HepG2 (cell line): Measurements from ENCODE around the gene HACD2. TPM values are rescaled to one million over a fixed set of nuclear protein-coding genes. Genes with fewer than 3 reads are reported as not detected.

Experiments
- CREM ChIP-seq, 2 experiments: sonication (generic) in 1 of 2; formaldehyde crosslinking in 1 of 2; IDR thresholded peaks; 2 replicates each; pipeline versions ENCODE4 v1.4.0 to v1.6.1; 2016 to 2020; ENCODE audit warnings: antibody characterized with exemption in 1 of 2, mild to moderate bottlenecking in 1 of 2, missing genetic modification reagents in 1 of 2
- MIER3 ChIP-seq: IDR thresholded peaks from 2 replicates; pipeline ENCODE4 v1.6.1; 2016; ENCODE audit warnings: missing compliant biosample characterization, borderline replicate concordance
- MXD4 ChIP-seq: IDR thresholded peaks from 2 replicates; pipeline ENCODE4 v1.6.1; 2016; ENCODE audit warnings: mild to moderate bottlenecking, missing biosample characterization, missing genetic modification reagents
- NFRKB ChIP-seq: fragments of 450-650 bp; IDR thresholded peaks from 2 replicates; pipeline ENCODE4 v1.6.1; 2017
- PHF20 ChIP-seq: sonication (generic); formaldehyde crosslinking; IDR thresholded peaks from 2 replicates; pipeline ENCODE4 v1.5.0; 2020; ENCODE audit warnings: mild to moderate bottlenecking, missing genetic modification reagents
- RELA ChIP-seq: sonication (generic); formaldehyde crosslinking; IDR thresholded peaks from 2 replicates; pipeline ENCODE4 v1.4.0; 2020; ENCODE audit warnings: missing genetic modification reagents
- SAP130 ChIP-seq: IDR thresholded peaks from 2 replicates; pipeline ENCODE4 v1.6.1; 2016; ENCODE audit warnings: low read depth
- SMARCE1 ChIP-seq: fragments of 450-650 bp; IDR thresholded peaks from 2 replicates; pipeline ENCODE4 v1.6.1; 2017; ENCODE audit warnings: borderline replicate concordance
- TARDBP ChIP-seq: sonication (generic); formaldehyde crosslinking; IDR thresholded peaks from 2 replicates; pipeline ENCODE4 v1.8.0; 2022; ENCODE audit warnings: mild to moderate bottlenecking, missing genetic modification reagents
- U2AF1 ChIP-seq: fragments of 200-400 bp; formaldehyde crosslinking; optimal IDR thresholded peaks from 2 replicates; pipeline ENCODE3; 2017; ENCODE audit warnings: mild to moderate bottlenecking, low read depth, low read length
- ZBTB21 ChIP-seq: sonication (generic); formaldehyde crosslinking; IDR thresholded peaks from 2 replicates; pipeline ENCODE4 v1.4.0; 2020; ENCODE audit warnings: missing genetic modification reagents
- ZBTB3 ChIP-seq: sonication (generic); formaldehyde crosslinking; IDR thresholded peaks from 2 replicates; pipeline ENCODE4 v1.4.0; 2020; ENCODE audit warnings: low read depth, mild to moderate bottlenecking, moderate library complexity, missing genetic modification reagents, borderline replicate concordance
- ZNF138 ChIP-seq: sonication (generic); formaldehyde crosslinking; IDR thresholded peaks from 2 replicates; pipeline ENCODE4 v1.5.0; 2020; ENCODE audit warnings: mild to moderate bottlenecking, low read depth, missing genetic modification reagents
- ZNF251 ChIP-seq: sonication (generic); formaldehyde crosslinking; IDR thresholded peaks from 2 replicates; pipeline ENCODE4 v1.9.0; 2021; ENCODE audit warnings: mild to moderate bottlenecking, missing genetic modification reagents
- ZNF292 ChIP-seq: sonication (generic); formaldehyde crosslinking; IDR thresholded peaks from 2 replicates; pipeline ENCODE4 v1.8.1; 2022; ENCODE audit warnings: mild to moderate bottlenecking, low read depth, missing genetic modification reagents, borderline replicate concordance
- ZNF468 ChIP-seq: sonication (generic); formaldehyde crosslinking; IDR thresholded peaks from 2 replicates; pipeline ENCODE4 v1.8.0; 2022; ENCODE audit warnings: mild to moderate bottlenecking, moderate library complexity, missing genetic modification reagents
- ZNF607 ChIP-seq: sonication (generic); formaldehyde crosslinking; IDR thresholded peaks from 2 replicates; pipeline ENCODE4 v1.5.1; 2020; ENCODE audit warnings: missing genetic modification reagents, mild to moderate bottlenecking, borderline replicate concordance
- ZNF746 ChIP-seq: sonication (generic); formaldehyde crosslinking; IDR thresholded peaks from 2 replicates; pipeline ENCODE4 v1.8.0; 2022; ENCODE audit warnings: mild to moderate bottlenecking, missing genetic modification reagents
- ZNF883 ChIP-seq: sonication (generic); formaldehyde crosslinking; IDR thresholded peaks from 2 replicates; pipeline ENCODE4 v1.5.1; 2020; ENCODE audit warnings: mild to moderate bottlenecking, missing genetic modification reagents; ENCODE audit errors: not compliant biosample characterization
- polyA plus RNA-seq, 8 experiments: library from polyadenylated mRNA; depleted of rRNA in 3 of 8; stranded (reverse) in 7 of 8; unstranded in 1 of 8; fragments of >200 nt; fragmentation: Illumina TruSeq in 4 of 8; extraction: Trizol in 4 of 8; gene quantifications; 2 replicates each; pipeline versions ENCODE4 v1.2.1 to v1.2.3, GENCODE V29; 2011 to 2016; ENCODE audit warnings: low read depth in 4 of 8, missing spikeins in 1 of 8, mixed read lengths in 1 of 8; ENCODE audit not compliant: insufficient read depth in 1 of 8
- total RNA-seq, 5 experiments: library from RNA; depleted of rRNA; stranded (reverse); fragments of >200 nt; fragmentation: Illumina TruSeq; extraction: Trizol; gene quantifications; 2 replicates each; pipeline ENCODE4 v1.2.3, GENCODE V29; 2016; ENCODE audit warnings: low read depth in 1 of 5
- TF ChIP-seq, protein P1 (sequence below): sonication (generic); formaldehyde crosslinking; IDR thresholded peaks from 2 replicates; pipeline ENCODE4 v1.8.0; 2022; ENCODE audit warnings: mild to moderate bottlenecking, missing genetic modification reagents, borderline replicate concordance
- TF ChIP-seq, protein P2 (sequence below): sonication (generic); formaldehyde crosslinking; IDR thresholded peaks from 2 replicates; pipeline ENCODE4 v1.8.1; 2023; ENCODE audit warnings: mild to moderate bottlenecking, missing genetic modification reagents
- TF ChIP-seq, protein P3 (sequence below): sonication (generic); formaldehyde crosslinking; IDR thresholded peaks from 2 replicates; pipeline ENCODE4 v1.8.1; 2023; ENCODE audit warnings: mild to moderate bottlenecking, inconsistent platforms, moderate library complexity, missing genetic modification reagents, borderline replicate concordance
- TF ChIP-seq, protein P4 (sequence below): sonication (generic); formaldehyde crosslinking; conservative IDR thresholded peaks from 2 replicates; pipeline ENCODE4 v1.8.0; 2022; ENCODE audit warnings: missing genetic modification reagents
- TF ChIP-seq, protein P5 (sequence below): sonication (generic); formaldehyde crosslinking; IDR thresholded peaks from 2 replicates; pipeline ENCODE4 v1.4.0; 2020; ENCODE audit warnings: missing genetic modification reagents
- TF ChIP-seq, protein P6 (sequence below): sonication (generic); formaldehyde crosslinking; IDR thresholded peaks from 2 replicates; pipeline ENCODE4 v1.8.1; 2023; ENCODE audit warnings: missing genetic modification reagents, mild to moderate bottlenecking, borderline replicate concordance

Gene HACD2
- total and polyA plus RNA-seq, 2 of the 13 experiments (the other 11 are each of a cell fraction or from before 2014, with no cell fraction given) = 47.0 to 50.4 TPM

DNA sequence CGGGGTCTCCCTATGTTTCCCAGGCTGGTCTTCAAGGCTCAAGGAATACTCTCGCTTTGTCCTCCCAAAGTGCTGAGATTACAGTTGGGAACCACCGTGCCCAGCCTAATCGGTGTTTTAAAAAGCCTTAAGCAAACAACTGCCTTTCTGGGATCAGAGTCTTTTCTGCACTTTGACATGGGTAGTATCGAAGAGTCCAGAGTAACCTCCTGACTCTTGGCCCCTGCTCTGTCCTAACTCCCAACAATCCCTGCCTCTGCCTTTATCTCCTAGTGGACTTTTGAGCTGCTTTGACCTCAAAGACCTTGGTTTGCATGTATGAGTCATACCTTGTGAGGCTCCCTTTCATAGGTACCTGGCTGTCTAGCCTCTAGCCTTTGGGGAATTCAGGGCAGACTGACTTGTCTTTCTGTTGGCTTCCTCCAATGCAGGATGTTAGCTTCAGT, 21.0 kb upstream of the HACD2 start (continued):
- TF ChIP-seq, protein P1, sequence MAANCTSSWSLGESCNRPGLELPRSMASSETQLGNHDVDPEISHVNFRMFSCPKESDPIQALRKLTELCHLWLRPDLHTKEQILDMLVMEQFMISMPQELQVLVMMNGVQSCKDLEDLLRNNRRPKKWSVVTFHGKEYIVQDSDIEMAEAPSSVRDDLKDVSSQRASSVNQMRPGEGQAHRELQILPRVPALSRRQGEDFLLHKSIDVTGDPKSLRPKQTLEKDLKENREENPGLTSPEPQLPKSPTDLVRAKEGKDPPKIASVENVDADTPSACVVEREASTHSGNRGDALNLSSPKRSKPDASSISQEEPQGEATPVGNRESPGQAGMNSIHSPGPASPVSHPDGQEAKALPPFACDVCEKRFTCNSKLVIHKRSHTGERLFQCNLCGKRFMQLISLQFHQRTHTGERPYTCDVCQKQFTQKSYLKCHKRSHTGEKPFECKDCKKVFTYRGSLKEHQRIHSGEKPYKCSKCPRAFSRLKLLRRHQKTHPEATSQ (CRISPR knock-in tag) = peak; percentile 62; the same call in 1 of the 2 replicates
- peak; percentile 93; the same call in 1 of the 2 replicates for TF ChIP-seq TARDBP (CRISPR knock-in tag)
- peak; percentile 64; the same call in 1 of the 2 replicates for TF ChIP-seq ZNF746 (CRISPR knock-in tag)
- TF ChIP-seq ZNF292 = 0 out of 2 replicates have a peak, but pooled peaks have one; percentile 24
- TF ChIP-seq, protein P2, sequence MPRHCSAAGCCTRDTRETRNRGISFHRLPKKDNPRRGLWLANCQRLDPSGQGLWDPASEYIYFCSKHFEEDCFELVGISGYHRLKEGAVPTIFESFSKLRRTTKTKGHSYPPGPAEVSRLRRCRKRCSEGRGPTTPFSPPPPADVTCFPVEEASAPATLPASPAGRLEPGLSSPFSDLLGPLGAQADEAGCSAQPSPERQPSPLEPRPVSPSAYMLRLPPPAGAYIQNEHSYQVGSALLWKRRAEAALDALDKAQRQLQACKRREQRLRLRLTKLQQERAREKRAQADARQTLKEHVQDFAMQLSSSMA = no peak
- TF ChIP-seq CREM (IDR thresholded peaks at IDR 0.05) = peak; percentile 86
- TF ChIP-seq CREM (CRISPR knock-in tag; IDR thresholded peaks at IDR 0.05) = no peak
- TF ChIP-seq, protein P3, sequence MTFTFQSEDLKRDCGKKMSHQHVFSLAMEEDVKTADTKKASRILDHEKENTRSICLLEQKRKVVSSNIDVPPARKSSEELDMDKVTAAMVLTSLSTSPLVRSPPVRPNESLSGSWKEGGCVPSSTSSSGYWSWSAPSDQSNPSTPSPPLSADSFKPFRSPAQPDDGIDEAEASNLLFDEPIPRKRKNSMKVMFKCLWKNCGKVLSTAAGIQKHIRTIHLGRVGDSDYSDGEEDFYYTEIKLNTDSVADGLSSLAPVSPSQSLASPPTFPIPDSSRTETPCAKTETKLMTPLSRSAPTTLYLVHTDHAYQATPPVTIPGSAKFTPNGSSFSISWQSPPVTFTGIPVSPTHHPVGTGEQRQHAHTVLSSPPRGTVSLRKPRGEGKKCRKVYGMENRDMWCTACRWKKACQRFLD = no peak
- no peak for TF ChIP-seq U2AF1
- no peak for TF ChIP-seq NFRKB
- TF ChIP-seq ZNF138 (CRISPR knock-in tag) = no peak
- TF ChIP-seq, protein P4, sequence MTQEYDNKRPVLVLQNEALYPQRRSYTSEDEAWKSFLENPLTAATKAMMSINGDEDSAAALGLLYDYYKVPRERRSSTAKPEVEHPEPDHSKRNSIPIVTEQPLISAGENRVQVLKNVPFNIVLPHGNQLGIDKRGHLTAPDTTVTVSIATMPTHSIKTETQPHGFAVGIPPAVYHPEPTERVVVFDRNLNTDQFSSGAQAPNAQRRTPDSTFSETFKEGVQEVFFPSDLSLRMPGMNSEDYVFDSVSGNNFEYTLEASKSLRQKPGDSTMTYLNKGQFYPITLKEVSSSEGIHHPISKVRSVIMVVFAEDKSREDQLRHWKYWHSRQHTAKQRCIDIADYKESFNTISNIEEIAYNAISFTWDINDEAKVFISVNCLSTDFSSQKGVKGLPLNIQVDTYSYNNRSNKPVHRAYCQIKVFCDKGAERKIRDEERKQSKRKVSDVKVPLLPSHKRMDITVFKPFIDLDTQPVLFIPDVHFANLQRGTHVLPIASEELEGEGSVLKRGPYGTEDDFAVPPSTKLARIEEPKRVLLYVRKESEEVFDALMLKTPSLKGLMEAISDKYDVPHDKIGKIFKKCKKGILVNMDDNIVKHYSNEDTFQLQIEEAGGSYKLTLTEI (CRISPR knock-in tag) = no peak
- TF ChIP-seq ZNF607 (CRISPR knock-in tag) = peak; percentile 87
- no peak for TF ChIP-seq MXD4 (CRISPR knock-in tag)
- TF ChIP-seq ZBTB21 (CRISPR knock-in tag) = peak; percentile 36; the same call in 1 of the 2 replicates
- TF ChIP-seq, protein P5, sequence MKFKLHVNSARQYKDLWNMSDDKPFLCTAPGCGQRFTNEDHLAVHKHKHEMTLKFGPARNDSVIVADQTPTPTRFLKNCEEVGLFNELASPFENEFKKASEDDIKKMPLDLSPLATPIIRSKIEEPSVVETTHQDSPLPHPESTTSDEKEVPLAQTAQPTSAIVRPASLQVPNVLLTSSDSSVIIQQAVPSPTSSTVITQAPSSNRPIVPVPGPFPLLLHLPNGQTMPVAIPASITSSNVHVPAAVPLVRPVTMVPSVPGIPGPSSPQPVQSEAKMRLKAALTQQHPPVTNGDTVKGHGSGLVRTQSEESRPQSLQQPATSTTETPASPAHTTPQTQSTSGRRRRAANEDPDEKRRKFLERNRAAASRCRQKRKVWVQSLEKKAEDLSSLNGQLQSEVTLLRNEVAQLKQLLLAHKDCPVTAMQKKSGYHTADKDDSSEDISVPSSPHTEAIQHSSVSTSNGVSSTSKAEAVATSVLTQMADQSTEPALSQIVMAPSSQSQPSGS (CRISPR knock-in tag) = peak; percentile 94
- no peak for TF ChIP-seq SMARCE1
- TF ChIP-seq PHF20 (CRISPR knock-in tag) = no peak
- TF ChIP-seq ZNF251 (CRISPR knock-in tag) = no peak
- TF ChIP-seq ZBTB3 (CRISPR knock-in tag) = no peak; the same call in 1 of the 2 replicates
- TF ChIP-seq ZNF883 (CRISPR knock-in tag) = no peak
- TF ChIP-seq, protein P6, sequence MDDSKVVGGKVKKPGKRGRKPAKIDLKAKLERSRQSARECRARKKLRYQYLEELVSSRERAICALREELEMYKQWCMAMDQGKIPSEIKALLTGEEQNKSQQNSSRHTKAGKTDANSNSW (CRISPR knock-in tag) = no peak
- no peak for TF ChIP-seq ZNF468
- peak; percentile 89 for TF ChIP-seq SAP130 (CRISPR knock-in tag)
- 0 out of 2 replicates have a peak, but pooled peaks have one; percentile 63 for TF ChIP-seq RELA (CRISPR knock-in tag)
- TF ChIP-seq MIER3 = peak; percentile 97
